Brain microvascular endothelial cell (primary cell): ENCODE results near the gene TMEM207.

Experiments used
- DNase-seq: peaks from one replicate; pipeline ENCODE4 v3.0.0-alpha.2; 2020
- H3K27ac ChIP-seq: fragments of 250-450 bp; sonication (Bioruptor Pico); 2 replicates; pipeline ENCODE4 v1.5.1; 2020; ENCODE audit warnings: mild to moderate bottlenecking, moderate library complexity
- H3K27me3 ChIP-seq: fragments of 250-450 bp; sonication (Bioruptor Pico); replicated peaks from 2 replicates; pipeline ENCODE4 v1.5.1; 2020; ENCODE audit warnings: mild to moderate bottlenecking
- H3K36me3 ChIP-seq: fragments of 250-450 bp; sonication (Bioruptor Pico); replicated peaks from 2 replicates; pipeline ENCODE4 v1.5.1; 2020; ENCODE audit warnings: mild to moderate bottlenecking
- H3K4me3 ChIP-seq: 2 replicates; pipeline ENCODE4 v1.5.1; 2011; ENCODE audit warnings: low read depth, mild to moderate bottlenecking, control low read depth, low read length, moderate library complexity
- in situ Hi-C: cut with HindIII; loops from 2 replicates; pipeline ENCODE4 v1.10.0; 2017; ENCODE audit warnings: low sequenced_read_pairs, low pct_ligation_motif_present
- TF ChIP-seq, protein P1 (sequence below): IDR thresholded peaks from 2 replicates; pipeline ENCODE4 v1.5.1; 2011; ENCODE audit warnings: low read depth, mild to moderate bottlenecking, moderate library complexity, low read length, control low read depth, inconsistent platforms; ENCODE audit errors: missing control alignments

TMEM207 gene

DNA sequence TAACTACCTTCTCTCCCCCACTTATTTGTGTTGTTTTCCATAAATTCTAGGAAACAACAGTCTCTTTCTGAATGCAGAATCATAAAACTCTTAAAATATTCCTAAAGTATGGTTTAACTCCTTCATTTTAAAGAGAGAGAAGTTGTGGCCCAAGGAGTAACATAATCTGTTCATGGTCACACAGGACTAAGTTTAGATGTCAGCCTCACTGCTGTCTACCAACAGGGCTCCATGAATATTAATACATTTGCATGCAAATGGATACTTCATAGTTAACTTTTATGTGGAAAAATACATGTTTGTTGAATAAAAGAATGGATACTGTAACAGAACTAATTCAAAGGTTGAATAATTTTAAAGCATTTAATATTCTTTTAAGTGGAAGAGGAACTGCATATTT is 45.7 kb upstream of the TMEM207 start:
- Histone ChIP-seq H3K27ac (no peak overlapping the region), H3K36me3 (no peaks in the 10 kb centered on the region), H3K4me3 (no peak overlapping the region), H3K27me3 (no peaks in the 10 kb centered on the region)
- TF ChIP-seq, protein P1, sequence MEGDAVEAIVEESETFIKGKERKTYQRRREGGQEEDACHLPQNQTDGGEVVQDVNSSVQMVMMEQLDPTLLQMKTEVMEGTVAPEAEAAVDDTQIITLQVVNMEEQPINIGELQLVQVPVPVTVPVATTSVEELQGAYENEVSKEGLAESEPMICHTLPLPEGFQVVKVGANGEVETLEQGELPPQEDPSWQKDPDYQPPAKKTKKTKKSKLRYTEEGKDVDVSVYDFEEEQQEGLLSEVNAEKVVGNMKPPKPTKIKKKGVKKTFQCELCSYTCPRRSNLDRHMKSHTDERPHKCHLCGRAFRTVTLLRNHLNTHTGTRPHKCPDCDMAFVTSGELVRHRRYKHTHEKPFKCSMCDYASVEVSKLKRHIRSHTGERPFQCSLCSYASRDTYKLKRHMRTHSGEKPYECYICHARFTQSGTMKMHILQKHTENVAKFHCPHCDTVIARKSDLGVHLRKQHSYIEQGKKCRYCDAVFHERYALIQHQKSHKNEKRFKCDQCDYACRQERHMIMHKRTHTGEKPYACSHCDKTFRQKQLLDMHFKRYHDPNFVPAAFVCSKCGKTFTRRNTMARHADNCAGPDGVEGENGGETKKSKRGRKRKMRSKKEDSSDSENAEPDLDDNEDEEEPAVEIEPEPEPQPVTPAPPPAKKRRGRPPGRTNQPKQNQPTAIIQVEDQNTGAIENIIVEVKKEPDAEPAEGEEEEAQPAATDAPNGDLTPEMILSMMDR = no peak
- no peak for DNase-seq
- in situ Hi-C loops = no loop called here

- DNase-seq = no peak
- Histone ChIP-seq H3K27me3 (no peaks in the 10 kb centered on the region), H3K36me3 (no peaks in the 10 kb centered on the region), H3K27ac (no peak overlapping the region), H3K4me3 (no peak overlapping the region)
- TF ChIP-seq, protein P1 = no peak
- in situ Hi-C loops = no loop called here
These were observed 45.2 kb upstream of the TMEM207 start for GRCh38 chr3:190494907-190495306.

DNA sequence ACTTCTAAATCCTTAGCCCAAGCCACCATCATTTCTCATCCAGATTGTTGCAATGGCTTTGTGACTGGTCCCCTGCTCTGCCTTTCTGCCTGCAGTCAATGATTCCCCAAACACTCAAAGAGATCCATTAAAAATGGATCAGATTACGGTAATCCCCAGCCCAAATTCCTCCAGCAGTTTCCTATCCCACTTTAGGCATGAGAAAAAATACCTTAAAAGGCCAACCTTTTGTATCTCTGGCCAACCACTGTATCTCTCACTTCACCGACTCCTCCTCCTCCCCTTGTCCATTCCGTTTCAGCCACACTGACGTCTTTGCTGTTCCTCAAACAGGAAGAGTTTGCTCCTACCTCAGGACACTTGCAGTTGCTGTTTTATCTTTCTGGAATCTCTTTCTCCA is 43.3 kb upstream of the TMEM207 start:
- TF ChIP-seq, protein P1 = no peak
- Histone ChIP-seq H3K27ac (no peak overlapping the region), H3K36me3 (no peaks in the 10 kb centered on the region), H3K27me3 (no peaks in the 10 kb centered on the region), H3K4me3 (no peak overlapping the region)
- DNase-seq = no peak
- in situ Hi-C loops = no loop called here

GRCh38 chr3:190492129-190492528 is 42.4 kb upstream of the TMEM207 start:
- in situ Hi-C loops = no loop called here
- H3K4me3 ChIP-seq = no peak overlapping the region
- no peaks in the 10 kb centered on the region for H3K27me3 ChIP-seq
- no peak for DNase-seq
- no peaks in the 10 kb centered on the region for H3K36me3 ChIP-seq
- TF ChIP-seq, protein P1 = no peak
- H3K27ac ChIP-seq = no peak overlapping the region

DNA sequence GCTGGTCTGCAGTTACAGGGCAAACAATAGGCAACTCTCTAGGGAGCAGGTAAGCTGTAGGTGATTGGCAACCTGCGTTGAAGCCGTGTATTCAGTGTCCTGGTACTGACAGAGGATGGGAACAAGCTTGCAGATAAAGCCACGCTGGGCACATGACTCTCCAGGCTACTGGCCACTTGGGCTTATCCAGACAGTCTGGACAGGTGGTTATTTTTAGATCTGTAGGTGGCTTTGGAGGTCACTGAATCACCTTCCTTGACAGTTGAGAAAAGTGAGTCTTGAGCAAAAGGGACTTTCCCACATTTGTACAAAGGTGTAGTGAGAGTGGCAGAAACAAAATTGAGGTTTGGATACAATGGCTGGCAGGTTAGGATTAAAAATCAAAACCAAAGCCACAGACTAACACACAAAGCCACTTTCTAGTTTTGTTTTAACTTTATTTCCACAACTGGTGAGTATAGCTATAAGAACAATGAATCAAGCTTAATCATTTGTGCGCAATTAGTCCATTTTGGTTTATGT is 41.9 kb upstream of the TMEM207 start:
- no peak overlapping the region for H3K4me3 ChIP-seq
- H3K27ac ChIP-seq = no peak overlapping the region
- no peaks in the 10 kb centered on the region for H3K27me3 ChIP-seq
- TF ChIP-seq, protein P1 = no peak
- DNase-seq = no peak
- H3K36me3 ChIP-seq = no peaks in the 10 kb centered on the region
- in situ Hi-C loops = no loop called here

- TF ChIP-seq, protein P1 = no peak
- H3K4me3 ChIP-seq = no peak overlapping the region
- no peaks in the 10 kb centered on the region for H3K27me3 ChIP-seq
- in situ Hi-C loops = no loop called here
- no peaks in the 10 kb centered on the region for H3K36me3 ChIP-seq
- H3K27ac ChIP-seq = no peak overlapping the region
- DNase-seq = no peak
These were observed 37.4 kb upstream of the TMEM207 start for GRCh38 chr3:190486908-190487607.
